Skeletal muscle tissue (tissue), 4 donors: ENCODE measurements around the gene SLC47A1. TPM values are rescaled to one million over a fixed set of nuclear protein-coding genes. Genes with fewer than 3 reads are reported as not detected.
"Not testable (repeated sequence)": the region's sequence is repeated elsewhere in the genome, so short reads cannot be mapped to it uniquely, and the experiment has no call there.

ENCODE experiments used
- H3K27ac ChIP-seq: one replicate; pipeline ENCODE4 v1.7.0; 2013; ENCODE audit warnings: mild to moderate bottlenecking, low read depth, low read length, inconsistent platforms
- H3K27me3 ChIP-seq, 3 donors: one replicate each; pipeline ENCODE4 v1.7.0; 2013; ENCODE audit warnings: low read length in 3 of 3; ENCODE audit not compliant: control insufficient read depth in 3 of 3, insufficient read depth in 3 of 3
- H3K36me3 ChIP-seq, 3 donors: one replicate each; pipeline ENCODE4 v1.7.0; 2013; ENCODE audit warnings: low read length in 3 of 3; ENCODE audit not compliant: control insufficient read depth in 3 of 3, insufficient read depth in 3 of 3
- H3K4me1 ChIP-seq, 3 donors: one replicate each; pipeline ENCODE4 v1.7.0; 2013; ENCODE audit warnings: low read length in 3 of 3, mild to moderate bottlenecking in 3 of 3; ENCODE audit not compliant: control insufficient read depth in 3 of 3, insufficient read depth in 3 of 3
- H3K4me3 ChIP-seq, 3 donors: one replicate each; pipeline ENCODE4 v1.7.0; 2013; ENCODE audit warnings: low read length in 3 of 3
- H3K9ac ChIP-seq, 3 donors: one replicate each; pipeline ENCODE4 v1.7.0; 2013; ENCODE audit warnings: low read length in 3 of 3, mild to moderate bottlenecking in 3 of 3, moderate library complexity in 2 of 3, low read depth in 1 of 3
- H3K9me3 ChIP-seq, 3 donors: one replicate each; pipeline ENCODE4 v1.7.0; 2013; ENCODE audit warnings: low read length in 3 of 3; ENCODE audit not compliant: control insufficient read depth in 3 of 3
- total RNA-seq: library from RNA; depleted of rRNA; stranded (reverse); fragments of >200 nt; gene quantifications from one replicate; pipeline ENCODE4 v1.2.3, GENCODE V29; 2014
- donor health status: Osteomylitis.

SLC47A1 gene
- total RNA-seq, 1 donor from 2014 or later, result 0.52 TPM

GRCh38 chr17:19520641-19521040 lies 13.0 kb upstream of the SLC47A1 start:
- Histone ChIP-seq H3K9ac (no peak overlapping the region), H3K9me3 (no peaks in the 10 kb centered on the region), H3K4me3 (no peak overlapping the region), H3K27ac (no peak overlapping the region), H3K36me3 (no peaks in the 10 kb centered on the region), H3K27me3 (no peaks in the 10 kb centered on the region), H3K4me1 (no peaks in the 10 kb centered on the region)

- Histone ChIP-seq H3K4me1 (peaks cover 0 to 2% (median 0%) of the 10 kb centered on the region in 3 donors), H3K9ac (no peak overlapping the region), H3K27me3 (no peaks in the 10 kb centered on the region), H3K9me3 (no peaks in the 10 kb centered on the region), H3K4me3 (no peak overlapping the region), H3K27ac (no peak overlapping the region), H3K36me3 (no peaks in the 10 kb centered on the region)
These were observed 10.0 kb upstream of the SLC47A1 start for GRCh38 chr17:19523690-19524089.

- H3K9me3 ChIP-seq, H3K4me3 ChIP-seq, H3K4me1 ChIP-seq, H3K27me3 ChIP-seq, H3K9ac ChIP-seq, H3K36me3 ChIP-seq, H3K27ac ChIP-seq: not testable (repeated sequence)
These were observed 6.7 kb upstream of the SLC47A1 start for GRCh38 chr17:19526950-19527349.

GRCh38 chr17:19531780-19532501 lies 1.7 kb upstream of the SLC47A1 start:
- H3K27me3 ChIP-seq, result peaks cover 0 to 7% (median 2%) of the 10 kb centered on the region in 3 donors
- H3K4me3 ChIP-seq, result no peak overlapping the region
- no peak overlapping the region for H3K9ac ChIP-seq
- H3K4me1 ChIP-seq, result peaks cover 11 to 19% (median 13%) of the 10 kb centered on the region in 3 donors
- no peaks in the 10 kb centered on the region for H3K36me3 ChIP-seq
- no peaks in the 10 kb centered on the region for H3K9me3 ChIP-seq
- no peak overlapping the region for H3K27ac ChIP-seq

GRCh38 chr17:19533036-19533717 lies 477 bp upstream of the SLC47A1 start:
- H3K27ac ChIP-seq, result no peak overlapping the region
- peak overlapping the region; percentile 14 to 86 (median 65) for H3K9ac ChIP-seq
- H3K9me3 ChIP-seq, result no peaks in the 10 kb centered on the region
- peak overlapping the region; percentile 65 to 77 (median 71) for H3K4me3 ChIP-seq
- H3K4me1 ChIP-seq, result peaks cover 23 to 31% (median 24%) of the 10 kb centered on the region in 3 donors
- no peaks in the 10 kb centered on the region for H3K36me3 ChIP-seq
- H3K27me3 ChIP-seq, result peaks cover 0 to 7% (median 2%) of the 10 kb centered on the region in 3 donors

GRCh38 chr17:19534562-19535149 lies 1.0 kb downstream of the SLC47A1 start:
- H3K27ac ChIP-seq, result peak overlapping the region; percentile 19
- no peaks in the 10 kb centered on the region for H3K9me3 ChIP-seq
- H3K9ac ChIP-seq, result peak overlapping the region; percentile 65 to 86 (median 71)
- H3K27me3 ChIP-seq, result peaks cover 0 to 7% (median 2%) of the 10 kb centered on the region in 3 donors
- no peaks in the 10 kb centered on the region for H3K36me3 ChIP-seq
- peak overlapping the region; percentile 67 to 77 (median 71) for H3K4me3 ChIP-seq
- H3K4me1 ChIP-seq, result peaks cover 34 to 42% (median 36%) of the 10 kb centered on the region in 3 donors

- H3K36me3 ChIP-seq, result no peaks in the 10 kb centered on the region
- no peaks in the 10 kb centered on the region for H3K9me3 ChIP-seq
- no peak overlapping the region for H3K9ac ChIP-seq
- H3K27ac ChIP-seq, result no peak overlapping the region
- H3K4me1 ChIP-seq, result peaks cover 34 to 46% (median 36%) of the 10 kb centered on the region in 3 donors
- H3K4me3 ChIP-seq, result no peak overlapping the region
- peaks cover 0 to 7% (median 2%) of the 10 kb centered on the region in 3 donors for H3K27me3 ChIP-seq
These were observed 3.5 kb downstream of the SLC47A1 start for GRCh38 chr17:19537111-19537510.

- H3K9ac ChIP-seq, result peak overlapping the region; percentile 32 to 75 (median 62)
- H3K9me3 ChIP-seq, result no peaks in the 10 kb centered on the region
- H3K4me1 ChIP-seq, result peaks cover 30 to 40% (median 32%) of the 10 kb centered on the region in 3 donors
- H3K36me3 ChIP-seq, result no peaks in the 10 kb centered on the region
- peaks cover 0 to 3% (median 0%) of the 10 kb centered on the region in 3 donors for H3K27me3 ChIP-seq
- H3K27ac ChIP-seq, result peak overlapping the region; percentile 74
- peak overlapping the region; percentile 27 to 52 (median 31) for H3K4me3 ChIP-seq
These were observed 4.7 kb downstream of the SLC47A1 start for GRCh38 chr17:19538095-19539039.

- Histone ChIP-seq H3K27ac (peak overlapping the region; percentile 74), H3K4me1 (peaks cover 30 to 38% (median 32%) of the 10 kb centered on the region in 3 donors), H3K27me3 (peaks cover 0 to 3% (median 0%) of the 10 kb centered on the region in 3 donors), H3K4me3 (peak overlapping the region; percentile 27 to 52 (median 31)), H3K36me3 (no peaks in the 10 kb centered on the region), H3K9me3 (no peaks in the 10 kb centered on the region), H3K9ac (peak overlapping the region in 2 of 3 donors; percentile 62 to 75)
These were observed 5.4 kb downstream of the SLC47A1 start for GRCh38 chr17:19539040-19539399.
